ENCODE results near the gene VEZT.

The VEZT gene

DNA sequence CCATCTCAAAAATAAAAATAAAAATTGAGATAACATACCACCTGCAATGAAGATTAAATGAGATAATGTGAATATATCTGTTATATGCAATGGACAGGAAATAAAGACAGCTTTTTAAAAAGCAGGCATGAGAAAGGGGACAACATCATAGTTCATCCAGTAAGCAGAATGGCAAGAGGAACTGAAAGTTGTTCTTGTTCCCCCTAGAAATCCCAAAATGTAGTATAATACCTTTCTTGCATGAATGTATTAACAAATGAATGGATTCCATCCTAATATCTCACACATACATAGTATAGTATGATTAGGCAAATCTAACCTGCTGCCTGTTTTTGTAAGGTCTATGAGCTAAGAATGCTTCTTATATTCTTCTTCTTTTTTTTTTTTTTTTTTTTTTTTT, 31.8 kb upstream of the VEZT start:
- intact Hi-C loops (cut with DNase I; ENCODE audit: low total_unique reads) = no loop called here
- H3K4me1 ChIP-seq = no peaks in the 10 kb centered on the region

DNA sequence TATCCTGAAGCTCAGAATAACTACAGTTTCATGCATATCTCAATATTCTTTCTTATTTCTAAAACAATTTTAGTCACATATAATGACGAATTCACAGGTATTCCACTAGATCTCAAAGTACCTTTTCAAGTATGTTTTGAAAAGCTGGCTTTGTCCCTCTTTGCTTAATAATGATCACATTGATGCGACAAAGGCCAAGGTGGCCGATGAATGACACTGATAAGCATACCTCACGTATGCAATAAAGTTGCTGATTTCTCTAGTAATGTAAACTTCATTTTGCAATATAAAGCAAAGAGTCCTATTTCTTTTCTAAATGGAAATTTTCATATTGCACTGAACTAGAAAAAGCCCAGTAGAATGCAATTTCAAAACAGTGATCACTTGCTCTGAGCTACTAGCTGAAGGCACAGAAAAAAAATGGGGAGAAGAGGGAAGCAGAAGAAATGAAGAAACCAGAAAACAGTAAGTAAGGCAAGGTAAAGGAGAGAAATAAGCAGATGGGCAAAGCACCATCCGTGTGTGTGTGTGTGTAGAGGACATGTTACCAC, 29.7 kb upstream of the VEZT start:
- DNase-seq = no peak
- Histone ChIP-seq H3K27ac (no peak overlapping the region), H3K4me3 (no peak overlapping the region), H3K4me1 (no peaks in the 10 kb centered on the region), H3K9me3 (no peaks in the 10 kb centered on the region), H3K36me3 (no peaks in the 10 kb centered on the region), H3K27me3 (no peaks in the 10 kb centered on the region)
- TF ChIP-seq, protein P1, sequence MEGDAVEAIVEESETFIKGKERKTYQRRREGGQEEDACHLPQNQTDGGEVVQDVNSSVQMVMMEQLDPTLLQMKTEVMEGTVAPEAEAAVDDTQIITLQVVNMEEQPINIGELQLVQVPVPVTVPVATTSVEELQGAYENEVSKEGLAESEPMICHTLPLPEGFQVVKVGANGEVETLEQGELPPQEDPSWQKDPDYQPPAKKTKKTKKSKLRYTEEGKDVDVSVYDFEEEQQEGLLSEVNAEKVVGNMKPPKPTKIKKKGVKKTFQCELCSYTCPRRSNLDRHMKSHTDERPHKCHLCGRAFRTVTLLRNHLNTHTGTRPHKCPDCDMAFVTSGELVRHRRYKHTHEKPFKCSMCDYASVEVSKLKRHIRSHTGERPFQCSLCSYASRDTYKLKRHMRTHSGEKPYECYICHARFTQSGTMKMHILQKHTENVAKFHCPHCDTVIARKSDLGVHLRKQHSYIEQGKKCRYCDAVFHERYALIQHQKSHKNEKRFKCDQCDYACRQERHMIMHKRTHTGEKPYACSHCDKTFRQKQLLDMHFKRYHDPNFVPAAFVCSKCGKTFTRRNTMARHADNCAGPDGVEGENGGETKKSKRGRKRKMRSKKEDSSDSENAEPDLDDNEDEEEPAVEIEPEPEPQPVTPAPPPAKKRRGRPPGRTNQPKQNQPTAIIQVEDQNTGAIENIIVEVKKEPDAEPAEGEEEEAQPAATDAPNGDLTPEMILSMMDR (IDR thresholded peaks at IDR 0.05) = no peak
- intact Hi-C loops (cut with DNase I; ENCODE audit: low total_unique reads) = no loop called here

More for the DNA sequence above, 31.8 kb upstream of the VEZT start:
- no peak overlapping the region for H3K4me3 ChIP-seq
- H3K9me3 ChIP-seq = no peaks in the 10 kb centered on the region
- no peak for DNase-seq
- no peaks in the 10 kb centered on the region for H3K36me3 ChIP-seq
- no peaks in the 10 kb centered on the region for H3K27me3 ChIP-seq
- TF ChIP-seq, protein P1 (IDR thresholded peaks at IDR 0.05) = no peak
- H3K27ac ChIP-seq = no peak overlapping the region

DNA sequence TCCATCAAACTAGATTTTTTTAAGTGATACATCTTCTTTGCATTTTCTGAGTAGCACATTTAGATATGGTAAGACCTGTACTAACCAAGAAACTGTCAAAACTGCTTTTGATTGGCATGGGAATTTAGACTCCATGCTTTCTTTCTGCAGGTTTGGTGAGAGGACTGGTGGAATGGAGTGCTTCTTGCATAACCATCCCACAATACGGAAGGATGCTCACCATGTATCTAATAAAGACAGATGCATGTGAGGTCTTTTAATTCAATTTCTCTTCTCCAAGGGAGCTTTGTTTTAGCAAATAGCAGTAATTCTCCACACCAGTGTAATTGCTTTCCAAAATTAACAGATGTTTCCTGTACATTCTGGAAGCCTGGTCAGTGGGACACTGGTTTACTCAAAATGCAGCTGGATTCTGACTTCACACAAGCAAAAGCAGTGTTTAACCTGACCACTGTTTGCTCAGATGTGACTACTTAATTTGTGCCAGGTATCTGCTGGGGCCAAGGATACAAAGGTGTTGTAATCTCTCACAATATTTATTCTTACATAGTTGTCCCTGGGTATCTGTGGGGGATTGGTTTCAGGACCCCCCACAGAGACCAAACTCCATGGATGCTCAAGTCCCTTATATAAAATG, 26.4 kb upstream of the VEZT start:
- no peaks in the 10 kb centered on the region for H3K9me3 ChIP-seq
- H3K27me3 ChIP-seq = no peaks in the 10 kb centered on the region
- no peaks in the 10 kb centered on the region for H3K36me3 ChIP-seq
- DNase-seq = no peak
- H3K27ac ChIP-seq = no peak overlapping the region
- no peak overlapping the region for H3K4me3 ChIP-seq
- TF ChIP-seq, protein P1 (IDR thresholded peaks at IDR 0.05) = no peak
- H3K4me1 ChIP-seq = no peaks in the 10 kb centered on the region
- intact Hi-C loops (cut with DNase I; ENCODE audit: low total_unique reads) = no loop called here

DNA sequence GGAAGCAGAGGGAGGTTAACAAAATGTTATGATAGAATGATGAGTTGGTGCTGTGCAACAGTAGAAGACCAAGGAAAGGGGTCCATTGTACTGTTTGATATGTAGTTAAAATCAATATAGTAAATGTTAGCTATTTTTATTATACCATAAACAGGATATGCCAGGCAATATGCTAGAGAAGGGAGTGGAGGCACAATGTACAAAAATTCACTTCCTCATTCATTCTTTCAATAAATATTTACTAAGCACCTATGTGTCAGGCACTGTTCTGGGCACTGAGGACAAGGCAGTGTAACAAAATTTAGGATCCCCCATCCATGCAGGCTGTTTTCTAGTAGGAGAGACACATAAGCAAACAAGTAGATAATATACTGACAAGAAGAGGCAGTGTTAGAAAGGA, 25.3 kb upstream of the VEZT start:
- H3K36me3 ChIP-seq = no peaks in the 10 kb centered on the region
- H3K9me3 ChIP-seq = no peaks in the 10 kb centered on the region
- intact Hi-C loops (cut with DNase I; ENCODE audit: low total_unique reads) = no loop called here
- TF ChIP-seq, protein P1 (IDR thresholded peaks at IDR 0.05) = no peak
- no peak for DNase-seq
- H3K4me3 ChIP-seq = no peak overlapping the region
- H3K4me1 ChIP-seq = no peaks in the 10 kb centered on the region
- no peak overlapping the region for H3K27ac ChIP-seq
- no peaks in the 10 kb centered on the region for H3K27me3 ChIP-seq

DNA sequence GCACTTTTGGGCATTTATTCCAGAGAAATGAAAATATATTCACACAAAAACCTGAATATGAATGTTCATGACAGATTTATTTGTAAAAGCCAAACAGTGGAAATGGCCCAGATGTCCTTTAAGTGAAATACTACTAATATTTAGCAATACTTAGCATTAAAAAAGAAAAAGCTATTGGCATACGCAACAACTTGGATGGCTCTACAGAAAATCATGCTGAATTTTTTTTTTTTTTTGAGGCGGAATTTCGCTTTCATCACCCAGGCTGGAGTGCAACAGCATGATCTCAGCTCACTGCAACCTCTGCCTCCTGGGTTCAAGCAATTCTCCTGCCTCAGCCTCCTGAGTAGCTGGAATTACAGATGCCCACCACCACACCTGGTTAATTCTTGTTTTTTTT, 24.5 kb upstream of the VEZT start:
- H3K27me3 ChIP-seq = no peaks in the 10 kb centered on the region
- no peak overlapping the region for H3K27ac ChIP-seq
- TF ChIP-seq, protein P1 (IDR thresholded peaks at IDR 0.05) = no peak
- intact Hi-C loops (cut with DNase I; ENCODE audit: low total_unique reads) = no loop called here
- no peak for DNase-seq
- no peaks in the 10 kb centered on the region for H3K36me3 ChIP-seq
- no peaks in the 10 kb centered on the region for H3K9me3 ChIP-seq
- no peaks in the 10 kb centered on the region for H3K4me1 ChIP-seq
- no peak overlapping the region for H3K4me3 ChIP-seq

All from tibial artery (tissue), 4 donors.